Cardiac muscle cell (in vitro differentiated cells and primary cell): ENCODE data around the gene CEP19. TPM values are rescaled to one million over a fixed set of nuclear protein-coding genes. Genes with fewer than 3 reads are reported as not detected.

Source experiments
- DNase-seq, 2 donors: peaks; one replicate each; pipeline versions ENCODE4 v3.0.0 to v3.0.0-alpha.2; 2010 to 2017; ENCODE audit warnings: low read depth in 1 of 2, low spot score in 1 of 2
- H3K27ac ChIP-seq: fragments of 200-600 bp; sonication (generic); 2 replicates; pipeline ENCODE4 v1.5.1; 2016
- H3K27me3 ChIP-seq: fragments of 200-600 bp; sonication (generic); 2 replicates; pipeline ENCODE4 v1.6.0; 2016; ENCODE audit warnings: control low read depth
- H3K36me3 ChIP-seq: fragments of 200-600 bp; sonication (generic); 2 replicates; pipeline ENCODE4 v1.5.1; 2016; ENCODE audit warnings: control low read depth
- H3K4me1 ChIP-seq: fragments of 200-600 bp; sonication (generic); 2 replicates; pipeline ENCODE4 v1.8.1; 2017; ENCODE audit warnings: low read depth, mild to moderate bottlenecking, mixed run types
- H3K4me3 ChIP-seq: fragments of 200-600 bp; sonication (generic); 2 replicates; pipeline ENCODE4 v1.5.1; 2016; ENCODE audit warnings: mild to moderate bottlenecking
- H3K9me3 ChIP-seq: fragments of 200-600 bp; sonication (generic); 2 replicates; pipeline ENCODE4 v1.5.1; 2017; ENCODE audit warnings: low read depth, mild to moderate bottlenecking, control low read depth
- CTCF ChIP-seq: IDR thresholded peaks from 2 replicates; pipeline ENCODE4 v1.5.1; 2012; ENCODE audit warnings: low read depth, mild to moderate bottlenecking, low read length
- polyA plus RNA-seq: library from polyadenylated mRNA; unstranded; fragments of >200 nt; fragmentation: Nextera tagmentation; extraction: Ambion mirVana; gene quantifications from 2 replicates; pipeline ENCODE4 v1.2.1, GENCODE V29; 2016
- total RNA-seq: library from RNA; depleted of rRNA; stranded (reverse); fragments of >200 nt; gene quantifications from 2 replicates; pipeline ENCODE4 v1.2.3, GENCODE V29; 2016

The CEP19 gene
- total RNA-seq (2.9 and 5.0 TPM in 2 replicates), polyA plus RNA-seq (8.2 and 9.3 TPM in 2 replicates)

GRCh38 chr3:196711838-196712513 lies at the start of gene CEP19, which contains the start of gene PIGX:
Gene CEP19, minus strand, starts transcription at chr3:196712250. Its CDS starts 3,593 bp downstream, at chr3:196708657.
Gene PIGX, plus strand, starts transcription at chr3:196712377.
- peak within 1 kb of the TSS; percentile 50 for H3K4me3 ChIP-seq
- H3K27ac ChIP-seq = peak within 1 kb of the TSS; percentile 97
- no peaks in the 10 kb centered on the region for H3K9me3 ChIP-seq
- no peaks in the 10 kb centered on the region for H3K36me3 ChIP-seq
- DNase-seq = peak; percentile 89 to 91
- H3K4me1 ChIP-seq = peaks cover 4% of the 10 kb centered on the region
- no peak for TF ChIP-seq CTCF
- H3K27me3 ChIP-seq = no peaks in the 10 kb centered on the region

GRCh38 chr3:196757876-196758739 lies 46.1 kb upstream of the CEP19 start:
- Histone ChIP-seq H3K27me3 (no peaks in the 10 kb centered on the region), H3K4me1 (no peaks in the 10 kb centered on the region), H3K4me3 (no peak overlapping the region), H3K9me3 (no peaks in the 10 kb centered on the region), H3K27ac (no peak overlapping the region), H3K36me3 (no peaks in the 10 kb centered on the region)
- no peak for TF ChIP-seq CTCF
- DNase-seq = peak in 1 of 2 donors; percentile 71

- no peaks in the 10 kb centered on the region for H3K4me1 ChIP-seq
- no peaks in the 10 kb centered on the region for H3K36me3 ChIP-seq
- no peak for DNase-seq
- no peaks in the 10 kb centered on the region for H3K9me3 ChIP-seq
- no peak overlapping the region for H3K4me3 ChIP-seq
- no peak overlapping the region for H3K27ac ChIP-seq
- no peak for TF ChIP-seq CTCF
- no peaks in the 10 kb centered on the region for H3K27me3 ChIP-seq
Measured at GRCh38 chr3:196756732-196757131, 44.7 kb upstream of the CEP19 start.

GRCh38 chr3:196754091-196754981 lies 42.3 kb upstream of the CEP19 start:
- no peaks in the 10 kb centered on the region for H3K4me1 ChIP-seq
- no peak overlapping the region for H3K4me3 ChIP-seq
- H3K27me3 ChIP-seq = no peaks in the 10 kb centered on the region
- H3K27ac ChIP-seq = peak overlapping the region; percentile 34
- no peak for TF ChIP-seq CTCF
- peak in 1 of 2 donors; percentile 14 for DNase-seq
- H3K36me3 ChIP-seq = peaks cover 4% of the 10 kb centered on the region
- no peaks in the 10 kb centered on the region for H3K9me3 ChIP-seq

DNA sequence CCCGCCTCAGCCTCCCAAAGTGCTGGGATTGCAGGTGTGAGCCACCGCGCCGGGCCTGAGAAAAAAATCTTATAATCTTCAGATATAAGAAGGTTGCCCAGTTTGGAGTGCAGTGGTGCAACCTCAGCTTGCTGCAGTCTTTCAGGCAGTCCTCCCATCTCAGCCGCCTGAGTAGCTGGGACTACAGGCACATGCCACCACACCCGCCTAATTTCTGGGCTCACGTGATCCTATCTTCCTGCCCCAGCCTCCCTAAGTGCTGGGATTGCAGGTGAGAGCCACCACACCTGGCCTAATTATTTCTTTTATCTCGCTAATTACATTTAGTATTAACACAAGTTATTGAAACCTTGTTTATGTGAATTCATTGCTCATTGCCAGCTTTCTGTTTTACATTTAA lies 41.2 kb upstream of the CEP19 start:
- no peaks in the 10 kb centered on the region for H3K27me3 ChIP-seq
- H3K27ac ChIP-seq = no peak overlapping the region
- H3K9me3 ChIP-seq = no peaks in the 10 kb centered on the region
- no peak overlapping the region for H3K4me3 ChIP-seq
- H3K36me3 ChIP-seq = peaks cover 4% of the 10 kb centered on the region
- H3K4me1 ChIP-seq = no peaks in the 10 kb centered on the region
- no peak for DNase-seq
- no peak for TF ChIP-seq CTCF
